Esophagus muscularis mucosa (tissue), 4 donors: ENCODE data around the gene MARK2. TPM values are rescaled to one million over a fixed set of nuclear protein-coding genes. Genes with fewer than 3 reads are reported as not detected.

Source experiments
- DNase-seq: peaks from one replicate; pipeline ENCODE4 v3.0.0-alpha.2; 2017; ENCODE audit errors: extremely low spot score
- H3K27ac ChIP-seq, 4 donors: fragments of 200-600 bp; sonication (generic); replicated peaks in 1 of 4; 1 replicate in 3 of 4; 2 replicates in 1 of 4; pipeline ENCODE4 v1.5.1; 2016 to 2019; ENCODE audit warnings: mild to moderate bottlenecking in 1 of 4
- H3K27me3 ChIP-seq, 4 donors: fragments of 200-600 bp; sonication (generic); one replicate each; pipeline versions ENCODE4 v1.5.1 to v1.6.0; 2016 to 2019
- H3K36me3 ChIP-seq, 4 donors: fragments of 200-600 bp; sonication (generic); one replicate each; pipeline ENCODE4 v1.5.1; 2016 to 2019
- H3K4me1 ChIP-seq, 4 donors: fragments of 200-600 bp; sonication (generic); one replicate each; pipeline ENCODE4 v1.5.1; 2016 to 2019
- H3K4me3 ChIP-seq, 4 donors: fragments of 200-600 bp; sonication (generic); 1 replicate in 2 of 4; 2 replicates in 2 of 4; pipeline ENCODE4 v1.5.1; 2016 to 2019; ENCODE audit warnings: mild to moderate bottlenecking in 4 of 4, moderate library complexity in 1 of 4
- H3K9me3 ChIP-seq, 4 donors: fragments of 200-600 bp; sonication (generic); 1 replicate in 3 of 4; 2 replicates in 1 of 4; pipeline ENCODE4 v1.5.1; 2016 to 2019
- EP300 ChIP-seq: sonication (generic); formaldehyde crosslinking; IDR thresholded peaks from one replicate; pipeline ENCODE4 v1.6.1; 2017; ENCODE audit warnings: antibody characterized with exemption
- POLR2A ChIP-seq: fragments of 450-650 bp; IDR thresholded peaks from one replicate; pipeline ENCODE4 v1.6.1; 2017; ENCODE audit warnings: antibody characterized with exemption, moderate library complexity, mild to moderate bottlenecking, low read depth
- POLR2AphosphoS5 ChIP-seq, 2 donors: sonication (generic); formaldehyde crosslinking; IDR thresholded peaks; one replicate each; pipeline ENCODE4 v1.6.1; 2017; ENCODE audit warnings: antibody characterized with exemption in 2 of 2
- WGBS: methylation state at CpG from one replicate; pipeline ENCODE4 v1.1.5; 2018; 5-methylcytosine and 5-hydroxymethylcytosine counted together
- intact Hi-C: fragments of 100-400 bp; cut with DNase I; formaldehyde crosslinking; loops from one replicate; pipeline ENCODE4 v1.15.1; 2023
- total RNA-seq, 4 donors: library from RNA; depleted of rRNA; stranded (reverse); fragments of >200 nt; gene quantifications; one replicate each; pipeline versions ENCODE4 v1.1.0 to v1.2.1, GENCODE V29; 2016
- TF ChIP-seq, protein P1 (sequence below), 3 experiments: fragments of 200-600 bp in 2 of 3; fragments of 450-650 bp in 1 of 3; sonication (generic) in 2 of 3; IDR thresholded peaks; one replicate each; pipeline ENCODE4 v1.5.1; 2017 to 2019; ENCODE audit warnings: antibody characterized with exemption in 3 of 3, mild to moderate bottlenecking in 2 of 3, moderate library complexity in 1 of 3

The MARK2 gene
- total RNA-seq, 4 donors from 2014 or later: 21.5 to 38.1 (median 30.6) TPM

DNA sequence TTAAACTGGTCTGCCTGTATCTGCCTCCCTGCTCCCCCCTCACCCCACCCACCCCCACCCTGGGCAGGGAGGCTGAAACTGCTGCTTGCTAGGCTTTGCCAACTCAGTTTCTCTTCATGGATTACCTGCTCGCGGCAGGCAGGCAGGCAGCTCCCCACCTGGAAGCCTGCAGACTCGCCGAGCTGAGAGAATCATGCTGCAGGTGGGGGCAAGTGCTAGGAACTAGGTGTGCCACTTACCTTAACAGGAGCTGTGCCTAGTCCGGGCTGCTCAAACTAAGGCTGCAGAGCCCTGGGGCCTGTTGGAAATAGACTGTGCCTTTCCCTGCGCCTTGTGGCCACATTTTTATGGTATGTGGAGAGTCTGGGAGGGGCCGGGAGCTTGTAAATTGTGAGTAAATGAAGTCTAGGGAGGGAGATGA is 30.3 kb downstream of the MARK2 start:
- TF ChIP-seq POLR2A: no peak

DNA sequence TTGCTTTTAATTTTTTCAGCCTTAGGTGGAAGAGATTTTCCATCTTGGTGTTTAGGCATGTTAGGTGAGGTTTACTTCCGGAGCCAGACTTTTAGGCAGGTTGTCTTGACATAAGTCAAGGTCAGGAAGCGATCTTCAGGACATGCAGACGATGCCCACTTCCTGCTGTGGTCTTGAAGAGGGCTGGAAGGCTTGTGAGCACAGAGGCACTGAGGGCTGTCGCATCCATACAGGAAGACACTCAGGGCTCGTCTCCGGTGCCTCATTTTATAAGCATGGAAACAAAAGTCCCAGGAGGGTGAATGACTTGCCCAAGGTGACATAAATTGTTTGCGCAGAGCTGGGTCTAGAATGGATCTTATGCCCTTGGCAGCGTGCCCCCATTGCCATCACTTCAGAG is 30.8 kb downstream of the MARK2 start:
- DNase-seq: no peak
- intact Hi-C loops: no loop called here
- Histone ChIP-seq H3K9me3 (no peaks in the 10 kb centered on the region), H3K4me3 (no peak overlapping the region), H3K27ac (peak overlapping the region in 3 of 4 donors; percentile 7 to 45 (median 10)), H3K36me3 (peaks cover 0 to 3% (median 0%) of the 10 kb centered on the region in 4 donors), H3K4me1 (peaks cover 88 to 99% (median 94%) of the 10 kb centered on the region in 4 donors), H3K27me3 (no peaks in the 10 kb centered on the region)
- 89% methylated on average over 8 of the region's 8 CpGs for WGBS
- TF ChIP-seq POLR2AphosphoS5 (IDR thresholded peaks at IDR 0.05): no peak
- TF ChIP-seq, protein P1, sequence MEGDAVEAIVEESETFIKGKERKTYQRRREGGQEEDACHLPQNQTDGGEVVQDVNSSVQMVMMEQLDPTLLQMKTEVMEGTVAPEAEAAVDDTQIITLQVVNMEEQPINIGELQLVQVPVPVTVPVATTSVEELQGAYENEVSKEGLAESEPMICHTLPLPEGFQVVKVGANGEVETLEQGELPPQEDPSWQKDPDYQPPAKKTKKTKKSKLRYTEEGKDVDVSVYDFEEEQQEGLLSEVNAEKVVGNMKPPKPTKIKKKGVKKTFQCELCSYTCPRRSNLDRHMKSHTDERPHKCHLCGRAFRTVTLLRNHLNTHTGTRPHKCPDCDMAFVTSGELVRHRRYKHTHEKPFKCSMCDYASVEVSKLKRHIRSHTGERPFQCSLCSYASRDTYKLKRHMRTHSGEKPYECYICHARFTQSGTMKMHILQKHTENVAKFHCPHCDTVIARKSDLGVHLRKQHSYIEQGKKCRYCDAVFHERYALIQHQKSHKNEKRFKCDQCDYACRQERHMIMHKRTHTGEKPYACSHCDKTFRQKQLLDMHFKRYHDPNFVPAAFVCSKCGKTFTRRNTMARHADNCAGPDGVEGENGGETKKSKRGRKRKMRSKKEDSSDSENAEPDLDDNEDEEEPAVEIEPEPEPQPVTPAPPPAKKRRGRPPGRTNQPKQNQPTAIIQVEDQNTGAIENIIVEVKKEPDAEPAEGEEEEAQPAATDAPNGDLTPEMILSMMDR (IDR thresholded peaks at IDR 0.05): no peak
- no peak for TF ChIP-seq EP300
- no peak for TF ChIP-seq POLR2A

More for the DNA sequence above, 30.3 kb downstream of the MARK2 start:
- no peak for DNase-seq
- no peaks in the 10 kb centered on the region for H3K9me3 ChIP-seq
- H3K4me3 ChIP-seq: no peak overlapping the region
- H3K27me3 ChIP-seq: no peaks in the 10 kb centered on the region
- peak overlapping the region in 2 of 4 donors; percentile 10 to 13 for H3K27ac ChIP-seq
- peaks cover 0 to 5% (median 0%) of the 10 kb centered on the region in 4 donors for H3K36me3 ChIP-seq
- H3K4me1 ChIP-seq: peaks cover 83 to 94% (median 89%) of the 10 kb centered on the region in 4 donors
- intact Hi-C loops: no loop called here
- 90% methylated on average over 7 of the region's 7 CpGs for WGBS

DNA sequence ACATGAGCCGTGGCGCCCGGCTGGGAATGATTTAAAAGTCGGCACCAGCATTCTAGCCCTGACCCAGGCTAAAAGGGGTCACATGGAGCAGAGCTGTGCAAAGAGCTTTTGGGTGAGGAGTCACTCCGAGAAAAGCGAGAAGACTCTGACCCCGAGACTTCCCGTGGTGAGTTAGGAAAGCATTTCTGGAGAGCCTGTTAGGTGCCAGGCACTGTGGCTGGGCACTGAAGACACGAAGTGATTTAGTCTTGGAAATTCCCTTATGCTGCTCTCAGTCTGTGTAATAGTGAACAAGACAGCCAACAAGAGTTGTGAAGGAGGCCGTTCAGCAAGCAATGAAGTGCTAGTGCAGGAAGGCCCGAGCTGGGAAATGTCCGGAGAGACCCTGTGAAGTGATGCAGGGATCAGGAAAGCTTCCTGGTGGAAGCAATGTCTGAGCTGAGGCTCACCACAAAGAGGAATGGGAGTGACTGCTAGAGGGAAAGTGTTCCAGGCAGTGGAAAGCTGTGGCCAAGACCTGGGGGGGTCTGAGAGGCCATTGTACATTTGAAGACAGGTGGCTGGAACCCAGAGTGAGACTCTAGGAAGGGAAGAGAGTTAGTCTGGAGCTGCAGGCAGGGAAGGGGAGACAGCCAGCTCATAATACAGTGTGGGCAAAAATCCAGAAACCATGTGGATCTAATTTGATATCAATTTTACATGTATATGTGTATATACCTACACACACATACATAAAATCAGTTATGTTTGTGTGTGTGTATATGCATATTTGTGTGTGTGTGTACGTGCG is 31.6 kb downstream of the MARK2 start:
- intact Hi-C loops: no loop called here
- Histone ChIP-seq H3K4me3 (no peak overlapping the region), H3K27ac (peak overlapping the region in 3 of 4 donors; percentile 7 to 45 (median 10)), H3K36me3 (peaks cover 0 to 4% (median 0%) of the 10 kb centered on the region in 4 donors), H3K4me1 (peaks cover 91 to 98% (median 94%) of the 10 kb centered on the region in 4 donors), H3K9me3 (no peaks in the 10 kb centered on the region), H3K27me3 (no peaks in the 10 kb centered on the region)
- WGBS: 65% methylated on average over 14 of the region's 14 CpGs
- TF ChIP-seq POLR2AphosphoS5 (IDR thresholded peaks at IDR 0.05): no peak
- TF ChIP-seq, protein P1 (IDR thresholded peaks at IDR 0.05): no peak
- no peak for TF ChIP-seq POLR2A
- TF ChIP-seq EP300: no peak
- DNase-seq: no peak

DNA sequence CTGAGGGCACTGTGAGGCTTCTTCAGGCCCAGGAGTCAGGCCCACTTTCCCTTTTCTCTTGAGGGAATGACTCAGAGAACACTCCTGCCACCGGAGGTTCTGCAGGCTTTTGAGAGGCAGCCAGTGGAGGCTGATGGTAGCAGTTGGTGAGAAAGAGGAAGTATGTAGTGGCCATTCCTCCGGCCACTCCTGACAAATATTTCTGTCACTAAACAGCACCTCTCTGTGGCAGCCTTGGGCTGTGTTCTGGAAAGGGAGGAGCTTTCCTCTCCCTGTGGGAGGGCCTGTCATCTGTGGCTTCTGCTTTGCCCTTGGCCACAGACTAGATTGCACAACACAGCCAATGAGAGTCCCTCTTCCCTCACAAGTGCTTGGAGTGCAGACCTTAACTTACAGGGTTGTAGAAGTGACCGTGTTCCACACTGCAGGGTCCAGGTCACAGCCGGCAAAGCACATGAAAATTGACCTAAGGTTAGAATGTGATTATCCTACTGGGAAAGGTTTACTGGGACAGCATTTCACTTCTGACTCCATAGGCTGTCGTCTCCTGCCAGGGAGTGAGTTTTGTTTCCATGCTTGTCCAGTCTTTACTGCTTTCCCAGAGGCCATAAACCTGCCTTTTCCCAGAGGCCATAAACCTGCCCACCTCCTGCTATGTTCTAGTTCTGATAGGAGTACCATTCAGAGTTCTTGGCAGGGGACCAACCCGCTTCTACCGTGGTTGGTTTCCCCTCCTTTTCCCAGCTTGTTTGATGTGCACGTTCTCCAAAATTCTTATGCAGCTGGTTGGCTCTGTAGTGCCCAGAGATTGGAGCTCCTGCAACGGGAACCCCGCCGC is 33.3 kb downstream of the MARK2 start:
- Histone ChIP-seq H3K9me3 (no peaks in the 10 kb centered on the region), H3K36me3 (peaks cover 0 to 5% (median 0%) of the 10 kb centered on the region in 4 donors), H3K4me1 (peaks cover 83 to 97% (median 88%) of the 10 kb centered on the region in 4 donors), H3K4me3 (peak overlapping the region in 2 of 4 donors; percentile 10 to 17), H3K27me3 (no peaks in the 10 kb centered on the region), H3K27ac (peak overlapping the region; percentile 47 to 72 (median 60))
- intact Hi-C loops: loop anchor here (2.0 kb wide), 1 partner anchor 33 kb away; the partner anchor contains the start of gene MARK2
- 20% methylated on average over 11 of the region's 11 CpGs for WGBS
- TF ChIP-seq EP300: no peak
- peak; percentile 52 to 78 for TF ChIP-seq POLR2AphosphoS5 (IDR thresholded peaks at IDR 0.05)
- TF ChIP-seq, protein P1 (IDR thresholded peaks at IDR 0.05): peak; percentile 44 to 61 (median 47)
- TF ChIP-seq POLR2A: no peak
- peak; percentile 94 for DNase-seq
